NCI-H774 (cell line): Measurements from ENCODE around the gene LINC01488.

ENCODE experiments used
- DNase-seq: peaks from one replicate; lab custom pipeline; 2025; lab: John Stamatoyannopoulos, UW

Gene LINC01488

DNA sequence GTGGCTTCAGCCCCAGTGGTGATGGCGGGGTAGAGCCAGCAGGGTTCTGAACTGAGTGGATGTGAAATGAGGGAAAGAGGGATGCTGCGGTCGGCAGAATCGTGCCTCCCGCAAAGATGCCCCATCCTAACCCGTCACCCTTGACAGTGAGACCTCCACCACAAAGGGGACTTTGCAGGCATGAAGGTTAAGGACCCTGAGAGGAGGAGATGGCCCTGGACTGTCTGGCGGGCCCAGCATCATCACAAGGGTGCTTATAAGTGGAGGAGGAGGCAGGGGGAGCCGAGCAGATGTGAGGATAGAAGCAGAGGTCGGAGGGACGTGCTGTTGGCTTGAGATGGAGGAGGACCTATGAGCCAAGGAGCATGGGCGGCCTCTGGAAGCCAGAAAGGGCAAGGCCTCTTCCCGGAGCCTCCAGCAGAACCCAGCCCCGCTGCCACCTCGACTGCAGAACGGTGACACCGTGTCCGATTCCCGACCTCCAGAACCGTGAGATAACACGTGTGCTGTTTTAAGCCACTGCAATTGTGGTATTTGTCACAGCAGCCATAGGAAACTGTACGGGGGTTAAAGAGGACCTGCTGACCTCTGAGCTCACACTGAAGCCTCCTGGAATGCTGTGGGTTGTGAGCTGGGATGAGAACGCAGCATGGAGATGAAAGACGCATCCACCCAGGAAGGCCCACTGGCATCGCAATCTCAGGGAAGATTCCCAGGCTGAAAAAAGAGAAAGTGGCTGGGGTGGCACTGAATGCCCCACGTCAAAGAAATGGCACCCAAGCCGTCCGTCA is 10.9 kb downstream of the LINC01488 start:
- DNase-seq, result no peak

DNA sequence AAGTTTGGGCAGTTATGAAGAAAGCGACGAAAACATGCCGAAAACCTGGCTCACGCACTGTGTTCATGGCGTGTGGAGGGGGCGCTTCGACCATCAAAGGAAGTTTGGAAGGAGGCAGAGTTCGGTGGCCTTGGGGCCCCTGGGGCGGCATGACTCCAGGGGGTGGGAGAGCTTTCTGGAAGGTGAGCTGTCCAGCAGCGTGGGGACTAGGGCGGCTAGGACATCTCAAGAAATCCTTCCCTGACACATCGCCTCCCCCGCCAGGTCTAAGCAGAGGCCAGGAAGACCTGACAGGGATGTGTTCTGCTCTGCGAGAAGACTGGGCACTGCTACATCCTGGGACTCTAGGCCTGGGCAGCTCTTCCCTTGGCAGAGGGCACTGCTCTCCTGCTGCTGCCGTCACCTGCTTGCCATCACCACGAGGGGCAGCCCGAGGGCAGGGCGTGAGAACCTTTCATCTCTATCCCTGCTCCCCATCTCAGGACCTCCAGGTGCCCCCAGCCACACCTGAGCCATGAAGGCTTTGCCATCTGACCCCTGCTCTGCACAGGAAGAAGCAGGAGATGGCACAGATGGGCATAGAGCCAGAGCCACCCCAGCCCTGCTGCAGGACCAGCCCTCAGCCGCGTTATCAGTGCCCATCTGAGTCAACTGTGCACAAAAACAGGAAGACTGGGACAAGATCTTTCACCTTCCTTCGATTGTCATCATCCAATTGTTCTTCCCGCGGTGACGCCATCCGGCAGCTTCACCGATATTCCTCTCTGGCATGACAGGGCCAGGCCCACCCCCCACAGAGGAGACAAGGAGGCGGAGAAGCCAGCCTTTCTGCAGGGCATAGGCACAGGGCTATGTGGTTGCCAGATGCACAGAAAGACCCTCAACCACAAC is 12.7 kb downstream of the LINC01488 start:
- no peak for DNase-seq

DNA sequence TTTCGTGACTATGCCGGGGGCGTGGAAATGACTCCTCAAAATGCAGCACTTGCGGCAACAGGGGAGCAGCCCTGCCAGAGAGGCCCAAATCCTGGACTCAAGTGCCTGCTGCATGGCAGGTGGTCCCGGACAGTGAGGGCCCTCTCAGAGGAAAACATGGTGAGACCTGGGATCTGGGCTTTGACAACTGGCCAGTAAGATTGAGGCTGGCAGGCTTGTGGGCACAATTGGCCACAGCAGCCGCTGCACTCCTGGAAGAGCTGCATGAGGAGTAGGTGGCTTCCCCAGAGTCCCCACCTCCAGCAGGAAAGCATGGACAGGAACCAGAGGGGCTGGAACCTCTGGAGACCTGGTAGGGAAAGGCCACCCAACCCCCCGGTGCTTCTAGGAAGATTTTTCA is 13.4 kb downstream of the LINC01488 start:
- DNase-seq, result no peak

DNA sequence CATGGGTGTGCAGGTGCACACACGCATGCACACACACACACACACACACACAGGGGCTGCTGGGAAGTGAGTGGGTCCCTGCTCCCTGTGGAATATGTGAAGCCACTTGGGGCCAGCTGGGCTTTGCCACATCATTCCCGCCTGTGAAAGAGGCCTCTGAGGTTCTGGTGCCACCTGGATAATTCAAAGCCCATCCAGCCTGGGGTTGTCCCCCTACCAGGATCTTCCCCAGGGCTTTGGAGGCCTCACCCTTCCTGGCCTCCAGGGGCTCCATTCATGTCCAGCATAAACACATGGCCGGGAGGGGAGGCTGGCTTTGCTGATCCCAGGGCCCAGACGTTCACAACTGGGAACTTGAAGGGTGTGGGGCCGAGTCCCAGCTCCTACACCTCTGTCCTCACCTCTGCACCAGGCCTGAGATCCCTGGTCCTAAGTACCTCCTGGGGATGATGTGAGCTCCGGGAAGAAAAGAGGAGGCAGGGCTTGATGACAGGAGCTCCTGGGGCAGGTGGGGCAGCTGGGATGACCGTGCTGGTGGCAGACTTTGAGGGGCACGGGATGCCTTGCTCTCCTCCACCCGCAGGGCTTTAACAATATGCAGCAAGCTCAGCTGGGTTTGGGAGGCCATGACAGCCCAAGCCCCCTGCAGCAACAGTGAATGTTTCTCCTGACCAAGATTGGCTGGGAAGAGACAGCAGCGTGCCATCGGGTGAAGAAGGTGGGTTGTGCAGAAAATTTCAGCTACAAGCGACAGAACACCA is 14.2 kb downstream of the LINC01488 start:
- no peak for DNase-seq

DNA sequence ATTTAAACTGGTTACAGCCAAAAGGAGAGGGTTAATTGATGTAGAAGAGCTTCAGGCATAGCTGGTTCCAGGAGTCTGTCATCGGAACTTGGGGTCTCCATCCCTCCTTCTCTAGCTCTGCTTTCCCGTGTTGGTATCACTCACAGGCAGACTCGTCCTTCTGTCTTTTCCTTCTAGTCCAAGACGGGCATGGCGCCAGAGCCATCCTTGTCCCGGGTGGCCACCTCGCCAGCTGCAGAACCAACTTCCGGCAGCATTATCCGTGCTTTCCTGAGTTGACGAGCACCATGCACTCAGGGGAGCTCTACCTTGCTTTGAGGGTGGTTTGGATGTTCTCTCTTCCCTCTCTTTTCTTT is 14.7 kb downstream of the LINC01488 start:
- no peak for DNase-seq

DNA sequence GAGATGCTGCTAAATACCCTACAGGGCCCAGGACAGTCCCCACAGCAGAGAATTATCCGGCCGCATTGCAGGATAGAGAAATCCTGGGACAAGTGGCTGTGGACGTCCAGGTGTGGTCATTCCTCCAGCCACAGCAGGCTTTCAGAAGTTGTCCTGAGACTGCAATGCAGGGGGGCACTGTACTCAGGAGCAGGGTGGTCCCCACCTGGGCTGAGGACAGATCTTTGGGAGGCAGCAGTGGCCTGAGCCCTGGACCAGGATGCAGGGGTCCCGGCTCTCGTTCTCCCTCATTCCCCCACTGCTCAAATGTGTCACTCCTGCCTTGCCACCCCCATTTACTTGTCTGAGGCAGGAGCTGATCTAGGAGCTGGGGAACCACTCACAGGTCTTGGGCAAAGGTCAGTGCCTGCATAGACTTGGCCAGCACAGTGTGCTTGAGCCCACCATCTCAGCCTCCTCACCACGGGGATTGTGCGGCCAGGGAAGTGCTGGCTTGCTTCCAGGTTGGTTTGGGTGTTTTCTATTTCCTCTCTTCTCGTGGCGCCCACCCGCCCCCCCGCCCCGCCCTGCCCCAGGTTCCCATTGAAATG is 15.3 kb downstream of the LINC01488 start:
- DNase-seq, result no peak

DNA sequence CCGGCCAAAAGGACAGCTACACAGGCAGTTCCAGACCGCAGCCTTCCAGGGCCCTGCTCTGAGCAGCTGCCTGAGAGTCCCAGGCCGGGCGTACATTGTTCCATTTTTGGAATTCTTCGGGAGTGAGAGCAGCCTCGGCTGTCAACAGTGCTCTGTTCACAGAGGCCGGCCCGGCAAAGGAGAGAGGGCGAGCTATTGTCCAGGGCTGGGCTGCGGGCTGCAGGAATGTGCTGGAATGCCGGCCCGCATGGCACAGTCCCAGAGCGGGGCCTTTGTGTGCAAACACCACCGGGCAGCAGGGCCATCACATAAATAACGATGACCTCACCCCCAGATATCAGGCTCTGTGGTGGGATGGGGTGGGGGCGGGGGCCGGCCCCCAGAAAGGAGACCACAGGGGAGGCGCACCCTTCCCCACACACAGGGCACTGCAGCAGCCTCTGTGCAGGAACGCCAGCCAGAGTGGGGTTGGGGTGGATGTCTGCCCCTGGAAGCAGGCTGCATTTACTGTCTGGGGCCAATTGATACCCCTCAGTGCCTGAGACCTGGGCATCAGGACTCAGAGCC is 15.8 kb downstream of the LINC01488 start:
- no peak for DNase-seq

DNA sequence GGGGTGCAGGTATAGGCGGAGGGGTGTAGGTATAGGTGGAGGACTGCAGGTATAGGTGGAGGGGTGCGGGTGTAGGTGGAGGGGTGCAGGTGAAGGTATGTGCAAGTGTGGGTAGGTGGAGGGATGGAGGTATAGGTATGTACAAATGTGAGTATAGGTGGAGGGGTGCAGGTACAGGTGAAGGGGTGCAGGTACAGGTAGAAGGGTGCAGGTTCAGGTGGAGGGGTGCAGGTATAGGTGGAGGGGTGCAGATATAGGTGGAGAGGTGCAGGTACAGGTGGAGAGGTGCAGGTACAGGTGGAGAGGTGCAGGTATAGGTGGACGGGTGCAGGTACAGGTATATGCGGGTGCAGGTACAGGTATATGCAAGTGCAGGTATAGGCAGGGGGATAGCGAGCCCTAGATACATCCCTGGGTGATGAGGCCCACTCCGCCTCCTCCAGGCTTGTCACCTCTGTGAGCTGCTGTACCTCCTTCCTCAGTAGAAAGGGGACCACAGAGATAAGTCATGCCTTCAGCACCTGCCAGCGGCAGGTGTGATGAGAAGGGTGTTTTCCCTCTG is 17.2 kb downstream of the LINC01488 start:
- DNase-seq, result no peak

DNA sequence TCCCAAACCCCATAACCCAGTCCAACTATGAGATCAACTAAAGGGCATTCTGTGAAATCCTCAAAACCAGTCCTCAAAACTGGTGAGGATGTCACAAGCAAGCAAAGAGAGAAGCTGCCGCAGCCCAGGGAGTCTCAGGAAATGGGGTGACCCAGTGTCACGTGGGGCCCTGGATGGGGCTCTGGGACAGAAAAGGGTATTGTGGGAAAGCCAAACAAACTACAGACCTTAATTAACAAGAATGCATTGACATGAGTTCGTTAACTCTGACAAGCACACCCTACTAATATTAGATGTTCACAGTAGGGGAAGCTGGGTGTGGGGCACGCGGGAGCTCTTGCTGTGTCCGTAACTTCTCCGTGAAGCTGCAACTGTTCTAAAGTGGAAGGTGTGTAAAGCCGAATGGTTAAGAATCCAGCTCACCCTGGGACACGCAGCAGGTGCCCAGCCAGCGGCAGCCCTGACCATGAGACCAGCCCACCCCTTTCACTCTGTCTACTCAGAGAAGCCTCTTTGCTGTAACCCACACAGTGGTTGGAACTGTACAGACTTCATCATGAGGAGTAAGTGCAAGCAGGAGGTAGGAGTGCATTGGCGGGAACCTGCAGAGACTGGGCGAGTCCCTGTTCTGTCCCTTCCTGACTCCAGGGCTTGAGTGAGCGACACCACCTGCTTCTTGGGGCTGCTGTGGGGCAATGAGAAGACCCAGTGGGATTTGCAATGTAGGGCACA is 17.9 kb downstream of the LINC01488 start:
- no peak for DNase-seq

DNA sequence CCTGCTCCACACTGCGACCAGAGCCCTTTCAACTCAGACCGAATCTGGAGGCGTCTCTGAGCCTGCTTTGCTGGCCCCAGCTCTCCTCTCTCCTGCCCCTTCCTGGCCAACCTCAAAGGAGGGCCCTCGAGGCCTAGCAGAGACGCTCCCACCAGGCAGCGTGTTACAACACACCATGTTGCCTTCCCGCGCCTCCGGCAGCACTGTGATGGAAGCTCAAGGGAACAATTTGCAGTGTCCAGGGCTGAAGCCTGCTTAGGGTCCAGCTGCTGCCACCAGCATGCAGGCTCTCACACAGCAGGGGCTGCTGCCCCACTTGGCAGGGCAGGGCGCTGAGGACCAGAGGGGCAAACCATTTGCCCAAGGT is 18.4 kb downstream of the LINC01488 start:
- DNase-seq, result no peak

DNA sequence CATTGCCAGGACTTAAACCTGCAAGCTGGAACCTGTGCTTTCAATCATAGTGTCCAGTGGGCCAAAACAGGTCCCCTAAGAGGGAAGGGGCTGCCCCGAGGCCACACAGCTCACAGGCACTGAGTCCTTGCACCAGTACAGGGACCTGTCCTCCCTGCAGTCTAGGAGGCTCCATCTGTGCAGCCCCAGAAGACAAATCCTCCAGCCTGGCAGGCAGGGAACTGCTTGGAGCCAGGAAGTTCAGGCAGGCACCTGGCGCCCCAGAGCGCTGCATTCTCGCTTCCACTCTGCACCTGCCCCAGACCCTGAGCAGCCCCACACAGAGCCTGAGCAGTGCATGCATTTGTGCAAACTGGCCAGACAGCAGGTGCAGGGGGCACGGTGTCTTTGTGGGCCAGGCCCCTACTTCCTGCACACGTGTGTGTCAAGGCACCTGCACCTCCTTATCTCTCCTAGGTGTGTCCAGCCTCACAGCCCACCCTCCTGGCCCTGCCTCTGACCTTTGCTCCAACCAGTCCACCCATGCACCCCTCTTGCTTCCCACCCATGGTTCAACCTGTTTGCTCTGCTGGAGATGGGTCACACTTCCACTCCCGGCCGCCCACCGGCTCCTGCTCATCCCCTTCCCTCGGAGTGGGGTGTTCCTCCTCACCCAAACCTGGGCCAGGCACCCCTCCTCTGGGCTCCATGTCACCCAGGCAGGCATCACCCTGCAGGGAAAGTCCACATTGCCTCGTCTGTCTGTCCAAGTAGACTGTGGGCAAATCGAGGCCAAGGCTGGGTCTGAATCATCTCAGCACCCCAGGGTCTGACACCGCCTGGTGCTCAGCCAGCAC is 19.0 kb downstream of the LINC01488 start:
- no peak for DNase-seq

DNA sequence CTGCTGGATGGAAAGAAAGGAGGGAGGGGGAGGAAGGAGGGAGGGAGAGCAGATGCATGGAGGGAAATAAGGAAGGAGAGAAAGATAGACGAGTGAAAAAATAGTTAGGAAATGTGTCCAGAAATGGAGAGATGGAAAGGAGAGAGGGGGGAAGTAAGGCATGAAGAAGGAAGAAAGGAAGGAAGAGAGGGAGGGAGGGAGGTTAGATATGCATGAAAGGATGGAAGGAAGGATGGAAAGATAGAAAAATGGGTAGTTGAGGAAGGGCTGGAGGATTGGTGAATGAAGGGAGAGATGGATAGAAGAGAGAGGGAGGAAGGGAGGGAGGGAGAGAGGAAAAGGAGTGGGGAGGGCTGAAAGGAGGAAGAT is 19.6 kb downstream of the LINC01488 start:
- no peak for DNase-seq

DNA sequence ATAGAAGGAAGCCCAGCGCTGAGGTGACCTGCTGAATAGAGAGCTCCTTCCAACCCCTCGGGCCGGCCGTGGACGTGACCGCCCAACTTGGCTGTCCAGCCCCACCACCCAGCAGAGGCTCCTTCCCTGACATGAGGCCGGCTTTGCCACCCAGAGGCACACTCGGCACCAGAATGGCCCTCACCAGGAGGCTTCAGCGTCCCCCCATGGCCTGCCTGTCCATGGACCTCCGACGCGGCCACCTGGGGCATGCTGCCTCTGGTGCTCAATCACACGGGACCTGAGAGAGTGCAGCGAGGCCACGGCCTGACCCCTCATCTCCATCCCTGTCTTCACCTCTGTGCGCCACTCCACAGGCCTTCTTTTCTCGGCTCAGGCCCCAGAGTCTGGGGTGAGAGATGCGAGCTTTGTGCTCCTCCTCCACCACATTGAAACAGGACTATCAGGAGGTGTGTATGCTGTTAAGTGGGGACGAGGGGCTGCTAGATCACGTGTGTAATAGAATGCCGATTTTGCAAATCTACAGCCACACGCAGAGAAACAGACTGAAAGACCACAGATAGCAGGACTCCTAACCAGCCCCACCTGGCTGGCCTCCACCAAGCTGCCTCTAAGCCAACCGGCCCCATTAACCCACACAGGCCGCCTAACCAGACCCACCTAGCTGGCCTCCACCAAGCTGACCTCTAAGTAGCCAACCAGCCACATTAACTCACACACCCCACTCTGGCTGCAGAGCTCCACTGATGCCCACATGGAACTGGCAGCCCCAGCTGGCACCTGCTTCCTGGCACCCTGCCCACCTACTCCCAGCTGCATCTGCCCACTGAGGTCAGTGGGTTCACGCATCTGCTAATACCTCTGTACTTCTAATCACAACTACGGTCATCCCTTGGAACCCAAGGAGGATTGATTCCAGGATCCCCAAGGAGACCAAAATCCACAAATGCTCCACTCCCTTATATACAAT is 20.7 kb downstream of the LINC01488 start:
- DNase-seq, result no peak

DNA sequence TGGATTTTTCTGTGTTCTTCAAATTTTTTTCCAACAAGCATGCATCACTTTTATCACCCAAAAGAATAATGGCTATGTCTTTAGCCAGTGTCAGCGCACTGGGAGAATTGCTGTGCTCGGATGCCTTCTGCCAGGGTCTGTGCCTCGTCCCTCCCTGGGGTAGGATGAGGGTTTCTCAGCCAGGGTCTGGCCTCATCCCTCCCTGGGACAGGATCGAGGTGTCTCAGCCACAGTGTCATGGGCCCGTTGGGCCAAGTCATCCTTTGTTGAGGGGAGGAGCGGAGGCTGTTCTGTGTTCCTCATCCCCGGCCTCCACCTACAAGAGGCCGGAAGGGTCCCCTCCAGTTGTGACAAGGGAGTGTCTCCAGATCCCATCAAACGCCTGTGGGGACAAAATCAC is 22.7 kb downstream of the LINC01488 start:
- DNase-seq, result no peak

DNA sequence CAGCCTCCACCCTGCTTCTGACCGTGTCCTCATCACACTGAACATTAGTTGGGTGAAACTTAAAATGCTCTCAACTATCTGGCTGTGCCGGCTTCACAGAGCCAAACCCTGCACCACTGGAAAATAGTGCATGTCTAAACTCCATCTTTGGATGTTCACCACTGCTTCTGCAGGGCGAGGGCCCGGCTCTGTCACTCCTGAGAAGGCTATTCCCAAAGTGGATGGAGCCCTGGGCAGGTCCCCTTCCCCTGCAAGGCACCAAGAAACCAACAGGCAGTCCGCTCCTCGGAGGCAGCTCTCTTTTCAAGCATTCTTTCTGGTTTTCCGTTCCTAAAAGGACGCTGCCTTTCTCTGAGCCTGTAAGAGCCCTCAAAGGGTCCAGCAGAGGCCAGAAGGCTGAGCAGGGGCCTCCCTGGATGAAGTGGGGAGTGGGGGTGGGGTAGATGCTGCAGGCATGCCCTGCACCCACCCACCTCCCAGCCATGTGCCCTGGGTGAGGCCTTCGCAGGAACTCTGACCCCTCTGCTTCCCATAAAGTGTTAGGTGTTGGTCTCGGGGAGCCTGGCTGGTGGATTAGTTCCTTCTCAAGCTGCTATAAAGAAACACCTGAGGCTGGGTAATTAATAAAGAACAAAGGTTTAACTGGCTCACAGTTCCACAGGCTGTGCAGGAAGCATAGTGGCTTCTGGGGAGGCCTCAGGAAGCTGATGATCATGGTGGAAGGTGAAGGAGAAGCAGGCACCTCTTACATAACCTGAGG is 23.3 kb downstream of the LINC01488 start:
- no peak for DNase-seq

DNA sequence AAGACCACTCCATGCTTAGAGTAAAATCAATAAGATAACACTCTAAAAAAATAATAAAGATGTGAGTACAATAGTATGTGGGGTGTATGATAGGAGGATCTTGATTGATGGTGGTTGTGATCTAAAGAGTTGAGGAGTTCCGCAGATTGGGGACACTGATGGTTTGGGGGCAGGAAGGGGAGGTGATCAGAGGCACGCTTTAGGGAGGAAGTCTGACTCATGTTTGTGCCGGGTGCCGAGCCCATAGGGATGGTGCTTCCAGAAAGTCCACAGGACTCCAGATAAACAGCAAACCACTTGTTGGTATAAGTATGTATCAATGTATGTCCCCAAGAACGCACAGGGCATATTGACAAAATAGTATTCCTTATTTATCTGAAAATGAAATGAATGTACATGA is 27.5 kb downstream of the LINC01488 start:
- no peak for DNase-seq

DNA sequence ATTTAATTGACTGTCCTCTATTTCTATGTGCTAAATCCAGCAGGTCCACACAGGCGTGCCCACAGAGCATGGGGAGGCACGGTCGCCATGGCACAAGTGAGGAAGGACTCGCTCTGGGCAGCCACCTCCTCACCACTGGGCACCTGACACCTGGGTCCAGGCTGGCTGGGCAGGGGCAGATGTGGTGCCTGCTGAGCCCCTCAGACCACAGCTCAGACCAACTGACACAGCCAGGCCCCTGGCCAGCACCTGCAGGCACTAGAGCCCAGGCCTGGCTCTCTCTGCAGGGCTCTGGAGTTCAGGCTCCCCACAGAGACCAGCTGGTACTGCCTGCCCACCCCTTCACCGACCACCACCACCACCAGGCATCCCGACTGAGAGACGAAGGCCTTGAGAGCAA is 27.9 kb downstream of the LINC01488 start:
- no peak for DNase-seq

DNA sequence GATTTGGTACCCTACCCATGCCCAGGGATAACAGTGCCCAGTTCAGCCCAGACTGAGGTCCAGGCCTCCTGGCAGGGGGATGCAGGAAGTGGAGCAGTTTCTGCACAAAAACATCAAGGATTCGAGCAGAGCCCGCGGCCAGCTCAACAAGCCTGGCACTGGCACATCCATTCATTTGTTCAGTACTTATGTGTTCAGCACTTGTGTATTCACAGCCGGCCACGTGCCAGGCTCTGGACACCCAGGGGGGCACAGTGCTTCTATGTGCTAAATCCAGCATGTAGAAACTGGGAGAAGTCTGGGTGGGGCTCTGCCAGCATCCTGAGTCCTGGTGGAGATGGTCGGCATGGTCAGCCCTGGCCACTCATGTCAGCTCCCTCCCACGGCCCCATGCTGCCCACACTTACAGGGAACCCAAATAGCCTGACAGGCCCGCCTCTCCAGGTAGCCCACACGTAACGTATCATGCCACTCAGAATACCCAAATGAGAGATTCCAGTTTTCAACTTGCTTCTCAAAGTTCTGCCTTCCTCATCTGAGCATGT is 28.5 kb downstream of the LINC01488 start:
- no peak for DNase-seq
